ENCODE data around the gene MAP3K14. TPM values are rescaled to one million over a fixed set of nuclear protein-coding genes. Genes with fewer than 3 reads are reported as not detected.

Gene MAP3K14
- total RNA-seq, 4 donors from 2014 or later = 4.7 to 6.8 (median 6.1) TPM

- no peak for TF ChIP-seq CTCF (IDR thresholded peaks at IDR 0.05; ENCODE audit: low read depth)
Measured at GRCh38 chr17:45230787-45231480, 85.9 kb downstream of the MAP3K14 start.

GRCh38 chr17:45230410-45230786 lies 86.4 kb downstream of the MAP3K14 start:
- no peak for TF ChIP-seq CTCF (IDR thresholded peaks at IDR 0.05; ENCODE audit: low read depth)

- TF ChIP-seq CTCF (IDR thresholded peaks at IDR 0.05; ENCODE audit: low read depth) = no peak
Measured at GRCh38 chr17:45229681-45230409, 87.0 kb downstream of the MAP3K14 start.

- no peak for TF ChIP-seq CTCF (IDR thresholded peaks at IDR 0.05; ENCODE audit: low read depth)
Measured at GRCh38 chr17:45228763-45229539, 87.9 kb downstream of the MAP3K14 start.

GRCh38 chr17:45227926-45228762 lies 88.7 kb downstream of the MAP3K14 start:
- no peak for TF ChIP-seq CTCF (IDR thresholded peaks at IDR 0.05; ENCODE audit: low read depth)

- no peak for TF ChIP-seq CTCF (IDR thresholded peaks at IDR 0.05; ENCODE audit: low read depth)
Measured at GRCh38 chr17:45227101-45227925, 89.5 kb downstream of the MAP3K14 start.

All from subcutaneous adipose tissue (tissue), 4 donors.